Measurements from ENCODE around the gene IHH.

IHH gene

DNA sequence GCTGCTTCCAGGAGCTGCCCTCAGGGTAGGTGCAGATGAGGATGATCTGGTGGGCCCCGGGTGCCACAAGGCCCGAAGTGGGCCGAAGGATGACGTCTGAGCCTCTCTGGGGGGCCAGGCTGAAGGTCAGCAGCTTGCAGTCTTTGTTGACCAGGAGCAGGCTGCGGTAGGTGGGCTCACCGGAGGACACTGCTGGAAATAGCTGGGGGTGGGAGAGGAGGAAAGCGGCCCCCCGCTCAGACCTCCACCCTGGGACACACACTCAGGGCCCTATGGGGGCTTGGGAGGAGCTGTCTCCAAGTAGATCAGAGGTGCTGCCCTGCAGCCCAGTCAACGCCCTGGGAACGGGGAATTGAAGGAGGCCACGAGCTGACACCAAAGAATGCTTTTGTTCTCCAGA, 36.7 kb downstream of the IHH start:
- H2BK5ac ChIP-seq (ENCODE audit: low read depth, low read length, poor library complexity, severe bottlenecking), result no peak overlapping the region
- H3K4me2 ChIP-seq (ENCODE audit: low read length, poor library complexity, severe bottlenecking), result no peak overlapping the region
- peaks cover 82 to 84% of the 10 kb centered on the region in 2 experiments for H3K27me3 ChIP-seq (ENCODE audit: control insufficient read depth in 1 of 2, insufficient read depth in 1 of 2, low read length in 2 of 2)
- H3K4me1 ChIP-seq (ENCODE audit: control insufficient read depth, insufficient read depth, low read depth, low read length), result no peaks in the 10 kb centered on the region
- no peak for DNase-seq
- H3K4ac ChIP-seq (ENCODE audit: low read depth in 1 of 2, low read length in 2 of 2), result no peak overlapping the region
- H3K9me3 ChIP-seq (ENCODE audit: control insufficient read depth, low read length), result no peaks in the 10 kb centered on the region
- H3K9ac ChIP-seq (ENCODE audit: low read length), result no peak overlapping the region
- no peak overlapping the region for H4K8ac ChIP-seq (ENCODE audit: low read length)
- H2AK5ac ChIP-seq (ENCODE audit: low read length, severe bottlenecking), result no peak overlapping the region
- H2BK15ac ChIP-seq (ENCODE audit: low read depth, poor library complexity, severe bottlenecking), result no peak overlapping the region
- H3K23ac ChIP-seq (ENCODE audit: low read length in 2 of 2), result no peak overlapping the region
- no peak overlapping the region for H2BK12ac ChIP-seq (ENCODE audit: low read length in 2 of 2)
- 79% methylated on average over 11 of the region's 11 CpGs for WGBS
- H2BK120ac ChIP-seq (ENCODE audit: low read depth, low read length), result no peak overlapping the region
- no peak overlapping the region for H3K14ac ChIP-seq (ENCODE audit: low read length in 2 of 2)
- H2AFZ ChIP-seq (ENCODE audit: low read depth, low read length), result no peak overlapping the region
- H3K27ac ChIP-seq (ENCODE audit: low read length, poor library complexity, severe bottlenecking), result no peak overlapping the region
- H3K4me3 ChIP-seq (ENCODE audit: insufficient read depth in 1 of 2, low read depth in 1 of 2, low read length in 2 of 2), result no peak overlapping the region
- no peaks in the 10 kb centered on the region for H3K79me1 ChIP-seq (replicated peaks; ENCODE audit: low read length, poor library complexity, severe bottlenecking)
- no peak overlapping the region for H4K91ac ChIP-seq (ENCODE audit: low read length)
- H3K18ac ChIP-seq (ENCODE audit: low read depth in 1 of 2, low read length in 2 of 2), result no peak overlapping the region
- H3K36me3 ChIP-seq (ENCODE audit: control insufficient read depth in 1 of 2, insufficient read depth in 2 of 2, low read depth in 1 of 2, low read length in 2 of 2), result no peaks in the 10 kb centered on the region

DNA sequence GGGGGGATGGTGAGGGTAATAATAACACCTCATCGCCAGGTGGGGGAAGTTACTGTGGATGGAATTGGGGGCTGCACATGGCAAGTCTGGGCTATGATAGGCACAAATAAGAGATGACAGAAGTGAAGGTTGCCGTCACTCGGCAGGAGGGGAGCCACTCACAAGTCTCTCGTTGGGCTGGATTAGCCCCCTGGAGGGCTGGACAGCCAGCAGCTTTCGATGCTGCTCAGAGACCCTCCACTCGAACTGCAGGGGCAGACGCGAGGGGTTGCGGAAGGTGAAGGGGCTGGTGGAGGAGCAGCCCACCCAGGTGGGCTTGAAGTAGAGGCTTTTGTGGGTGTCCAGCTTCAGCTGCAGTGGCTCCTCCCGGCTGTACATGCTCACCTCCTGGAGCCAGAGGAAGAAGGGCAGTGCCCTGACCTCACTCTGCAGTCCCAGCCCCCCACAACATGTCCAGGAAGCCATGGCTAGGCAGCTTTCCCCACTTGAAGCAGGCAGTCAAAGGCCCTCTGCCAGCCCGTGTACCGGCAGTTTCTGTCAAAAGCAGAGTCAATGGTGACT, 37.6 kb downstream of the IHH start:
- Histone ChIP-seq H3K23ac (ENCODE audit: low read length in 2 of 2) (no peak overlapping the region), H3K14ac (ENCODE audit: low read length in 2 of 2) (no peak overlapping the region), H3K27me3 (ENCODE audit: control insufficient read depth in 1 of 2, insufficient read depth in 1 of 2, low read length in 2 of 2) (peaks cover 84% of the 10 kb centered on the region in 2 experiments), H3K4ac (ENCODE audit: low read depth in 1 of 2, low read length in 2 of 2) (no peak overlapping the region), H3K4me1 (ENCODE audit: control insufficient read depth, insufficient read depth, low read depth, low read length) (no peaks in the 10 kb centered on the region), H4K8ac (ENCODE audit: low read length) (no peak overlapping the region), H3K4me2 (ENCODE audit: low read length, poor library complexity, severe bottlenecking) (no peak overlapping the region), H3K36me3 (ENCODE audit: control insufficient read depth in 1 of 2, insufficient read depth in 2 of 2, low read depth in 1 of 2, low read length in 2 of 2) (no peaks in the 10 kb centered on the region), H2BK15ac (ENCODE audit: low read depth, poor library complexity, severe bottlenecking) (no peak overlapping the region), H2AFZ (ENCODE audit: low read depth, low read length) (no peak overlapping the region), H2BK12ac (ENCODE audit: low read length in 2 of 2) (no peak overlapping the region), H2BK5ac (ENCODE audit: low read depth, low read length, poor library complexity, severe bottlenecking) (no peak overlapping the region), H3K79me1 (replicated peaks; ENCODE audit: low read length, poor library complexity, severe bottlenecking) (no peaks in the 10 kb centered on the region), H3K27ac (ENCODE audit: low read length, poor library complexity, severe bottlenecking) (no peak overlapping the region), H3K18ac (ENCODE audit: low read depth in 1 of 2, low read length in 2 of 2) (no peak overlapping the region), H3K9me3 (ENCODE audit: control insufficient read depth, low read length) (no peaks in the 10 kb centered on the region), H2BK120ac (ENCODE audit: low read depth, low read length) (no peak overlapping the region), H2AK5ac (ENCODE audit: low read length, severe bottlenecking) (no peak overlapping the region), H4K91ac (ENCODE audit: low read length) (no peak overlapping the region), H3K4me3 (ENCODE audit: insufficient read depth in 1 of 2, low read depth in 1 of 2, low read length in 2 of 2) (no peak overlapping the region), H3K9ac (ENCODE audit: low read length) (no peak overlapping the region)
- no peak for DNase-seq
- WGBS, result 82% methylated on average over 12 of the region's 12 CpGs

GRCh38 chr2:219022616-219023015, 38.1 kb downstream of the IHH start:
- Histone ChIP-seq H3K9ac (ENCODE audit: low read length) (no peak overlapping the region), H3K9me3 (ENCODE audit: control insufficient read depth, low read length) (no peaks in the 10 kb centered on the region), H3K27ac (ENCODE audit: low read length, poor library complexity, severe bottlenecking) (no peak overlapping the region), H3K18ac (ENCODE audit: low read depth in 1 of 2, low read length in 2 of 2) (no peak overlapping the region), H3K4me1 (ENCODE audit: control insufficient read depth, insufficient read depth, low read depth, low read length) (no peaks in the 10 kb centered on the region), H2BK12ac (ENCODE audit: low read length in 2 of 2) (no peak overlapping the region), H3K27me3 (ENCODE audit: control insufficient read depth in 1 of 2, insufficient read depth in 1 of 2, low read length in 2 of 2) (peaks cover 83 to 84% of the 10 kb centered on the region in 2 experiments), H3K36me3 (ENCODE audit: control insufficient read depth in 1 of 2, insufficient read depth in 2 of 2, low read depth in 1 of 2, low read length in 2 of 2) (no peaks in the 10 kb centered on the region), H3K4me2 (ENCODE audit: low read length, poor library complexity, severe bottlenecking) (no peak overlapping the region), H4K91ac (ENCODE audit: low read length) (no peak overlapping the region), H2BK120ac (ENCODE audit: low read depth, low read length) (no peak overlapping the region), H2BK5ac (ENCODE audit: low read depth, low read length, poor library complexity, severe bottlenecking) (no peak overlapping the region), H3K14ac (ENCODE audit: low read length in 2 of 2) (no peak overlapping the region), H3K4me3 (ENCODE audit: insufficient read depth in 1 of 2, low read depth in 1 of 2, low read length in 2 of 2) (no peak overlapping the region), H2AFZ (ENCODE audit: low read depth, low read length) (no peak overlapping the region), H2AK5ac (ENCODE audit: low read length, severe bottlenecking) (no peak overlapping the region), H3K23ac (ENCODE audit: low read length in 2 of 2) (no peak overlapping the region), H3K79me1 (replicated peaks; ENCODE audit: low read length, poor library complexity, severe bottlenecking) (no peaks in the 10 kb centered on the region), H2BK15ac (ENCODE audit: low read depth, poor library complexity, severe bottlenecking) (no peak overlapping the region), H4K8ac (ENCODE audit: low read length) (no peak overlapping the region), H3K4ac (ENCODE audit: low read depth in 1 of 2, low read length in 2 of 2) (no peak overlapping the region)
- no peak for DNase-seq
- WGBS, result 69% methylated on average over 4 of the region's 5 CpGs

DNA sequence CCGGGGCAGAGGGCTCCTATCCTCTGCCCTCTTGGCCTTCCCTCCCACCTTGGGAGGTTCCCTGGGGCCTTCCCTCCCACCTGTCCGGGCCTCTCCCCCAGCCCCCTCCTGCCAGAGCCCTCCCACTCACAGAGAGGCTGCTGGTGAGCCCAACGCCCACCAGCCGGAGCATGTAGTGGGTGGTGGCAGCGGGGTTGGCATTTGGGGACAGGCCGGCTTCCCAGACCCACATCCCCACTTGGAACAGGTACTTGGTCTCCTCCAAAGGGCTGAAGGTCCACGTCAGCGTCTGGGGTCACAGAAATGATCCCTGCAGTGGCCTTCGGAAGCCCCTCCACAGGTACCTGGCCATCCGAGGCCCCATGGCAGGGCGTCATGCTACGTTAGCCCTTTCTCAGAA, 38.7 kb downstream of the IHH start:
- Histone ChIP-seq H3K27me3 (ENCODE audit: control insufficient read depth in 1 of 2, insufficient read depth in 1 of 2, low read length in 2 of 2) (peaks cover 83 to 84% of the 10 kb centered on the region in 2 experiments), H2BK120ac (ENCODE audit: low read depth, low read length) (no peak overlapping the region), H2BK12ac (ENCODE audit: low read length in 2 of 2) (no peak overlapping the region), H3K27ac (ENCODE audit: low read length, poor library complexity, severe bottlenecking) (no peak overlapping the region), H3K23ac (ENCODE audit: low read length in 2 of 2) (no peak overlapping the region), H3K9ac (ENCODE audit: low read length) (no peak overlapping the region), H2AFZ (ENCODE audit: low read depth, low read length) (no peak overlapping the region), H3K18ac (ENCODE audit: low read depth in 1 of 2, low read length in 2 of 2) (no peak overlapping the region), H3K4me1 (ENCODE audit: control insufficient read depth, insufficient read depth, low read depth, low read length) (no peaks in the 10 kb centered on the region), H3K4me3 (ENCODE audit: insufficient read depth in 1 of 2, low read depth in 1 of 2, low read length in 2 of 2) (no peak overlapping the region), H2BK15ac (ENCODE audit: low read depth, poor library complexity, severe bottlenecking) (no peak overlapping the region), H2BK5ac (ENCODE audit: low read depth, low read length, poor library complexity, severe bottlenecking) (no peak overlapping the region), H4K8ac (ENCODE audit: low read length) (no peak overlapping the region), H3K36me3 (ENCODE audit: control insufficient read depth in 1 of 2, insufficient read depth in 2 of 2, low read depth in 1 of 2, low read length in 2 of 2) (no peaks in the 10 kb centered on the region), H4K91ac (ENCODE audit: low read length) (no peak overlapping the region), H3K79me1 (replicated peaks; ENCODE audit: low read length, poor library complexity, severe bottlenecking) (no peaks in the 10 kb centered on the region), H3K9me3 (ENCODE audit: control insufficient read depth, low read length) (no peaks in the 10 kb centered on the region), H3K4me2 (ENCODE audit: low read length, poor library complexity, severe bottlenecking) (no peak overlapping the region), H3K14ac (ENCODE audit: low read length in 2 of 2) (no peak overlapping the region), H2AK5ac (ENCODE audit: low read length, severe bottlenecking) (no peak overlapping the region), H3K4ac (ENCODE audit: low read depth in 1 of 2, low read length in 2 of 2) (no peak overlapping the region)
- DNase-seq, result no peak
- 82% methylated on average over 11 of the region's 12 CpGs for WGBS
